ENCODE results near the gene DMAC2. TPM values are rescaled to one million over a fixed set of nuclear protein-coding genes. Genes with fewer than 3 reads are reported as not detected.
"Not testable (repeated sequence)": the region's sequence is repeated elsewhere in the genome, so short reads cannot be mapped to it uniquely, and the experiment has no call there.

The DMAC2 gene
- total RNA-seq, 5 donors from 2014 or later (not counting 1 experiment from before 2014, with no cell fraction given), result 19.5 to 33.9 (median 24.7) TPM

DNA sequence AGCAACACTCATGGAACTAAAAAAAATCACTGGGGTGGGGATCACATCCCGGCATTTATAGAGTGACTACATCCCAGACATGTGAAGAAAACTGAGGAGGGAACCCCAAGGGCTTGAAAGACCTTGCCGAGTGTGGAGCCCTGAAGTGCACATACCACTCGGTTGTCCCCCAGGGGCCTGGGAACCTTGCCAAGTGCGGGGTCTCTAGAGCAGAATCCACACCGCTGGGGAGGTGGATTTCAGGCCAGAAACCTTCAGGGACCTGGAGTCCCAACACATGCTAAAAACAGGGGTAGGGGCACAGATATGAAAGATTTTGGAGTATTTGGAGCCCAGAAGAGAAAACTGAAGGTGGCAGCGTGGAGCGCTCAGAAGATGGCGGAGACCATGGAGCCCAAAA lies 38.5 kb upstream of the DMAC2 start:
- H3K9me3 Mint-ChIP-seq, result no peaks in the 10 kb centered on the region
- Histone ChIP-seq H3K36me3 (ENCODE audit: control insufficient read depth in 2 of 2, extremely low read depth in 1 of 2, insufficient read depth in 1 of 2, low read length in 1 of 2) (no peaks in the 10 kb centered on the region), H3K27ac (ENCODE audit: low read length) (no peak overlapping the region), H3K27me3 (replicated peaks in 1 of 2; ENCODE audit: control insufficient read depth in 2 of 2, extremely low read depth in 1 of 2, insufficient read depth in 2 of 2, low read length in 1 of 2) (peaks cover 5 to 30% of the 10 kb centered on the region in 2 experiments), H3K4me1 (ENCODE audit: control insufficient read depth in 1 of 2, extremely low read depth in 1 of 2, insufficient read depth in 2 of 2, low read length in 2 of 2) (no peaks in the 10 kb centered on the region), H3K4me3 (ENCODE audit: control insufficient read depth in 1 of 2, extremely low read depth in 1 of 2, low read length in 1 of 2) (no peak overlapping the region), H3K9me3 (no peaks in the 10 kb centered on the region)
- no peak overlapping the region for H3K27ac Mint-ChIP-seq
- peaks cover 44 to 49% of the 10 kb centered on the region in 2 donors for H3K27me3 Mint-ChIP-seq
- no peaks in the 10 kb centered on the region for H3K36me3 Mint-ChIP-seq
- ChIA-PET CTCF (no interaction called here), POLR2A (no interaction called here)
- no peaks in the 10 kb centered on the region for H3K4me1 Mint-ChIP-seq
- H3K4me3 Mint-ChIP-seq, result no peak overlapping the region
- WGBS (ENCODE audit: insufficient coverage), result 76% methylated on average over 8 of the region's 8 CpGs
- no peak for ATAC-seq (replicated peaks in 1 of 4)
- no peak for DNase-seq

DNA sequence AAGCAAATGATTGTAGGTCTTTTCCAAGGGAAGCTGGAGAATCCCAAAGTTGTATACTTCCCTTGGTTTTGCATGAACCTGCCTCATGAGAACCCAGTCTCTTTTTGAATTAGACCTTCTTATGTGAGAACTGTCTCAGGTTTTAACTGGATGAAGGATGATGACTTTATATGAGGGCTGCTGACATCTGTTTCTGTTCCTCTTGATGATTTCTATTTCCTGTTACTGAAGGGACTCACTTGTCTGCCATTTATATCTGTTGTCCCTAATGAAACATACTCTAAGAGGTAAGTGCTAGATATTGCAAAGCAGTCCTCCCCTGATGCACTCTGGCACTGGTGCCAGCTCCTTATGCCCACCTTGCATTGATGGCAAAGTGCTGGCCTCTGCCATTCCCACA lies 36.9 kb upstream of the DMAC2 start:
- ChIA-PET CTCF (no interaction called here), POLR2A (interaction anchor here in 1 of 2 donors (0.6 kb wide), 1 partner anchor 242 kb away, joined by 3 read pairs; no protein-coding TSS in a partner anchor)
- Mint-ChIP-seq H3K4me1 (no peaks in the 10 kb centered on the region), H3K27me3 (peaks cover 50 to 54% of the 10 kb centered on the region in 2 donors), H3K36me3 (no peaks in the 10 kb centered on the region), H3K27ac (no peak overlapping the region), H3K4me3 (no peak overlapping the region), H3K9me3 (no peaks in the 10 kb centered on the region)
- no peaks in the 10 kb centered on the region for H3K9me3 ChIP-seq
- no peaks in the 10 kb centered on the region for H3K4me1 ChIP-seq (ENCODE audit: control insufficient read depth in 1 of 2, extremely low read depth in 1 of 2, insufficient read depth in 2 of 2, low read length in 2 of 2)
- no peaks in the 10 kb centered on the region for H3K36me3 ChIP-seq (ENCODE audit: control insufficient read depth in 2 of 2, extremely low read depth in 1 of 2, insufficient read depth in 1 of 2, low read length in 1 of 2)
- no peak overlapping the region for H3K27ac ChIP-seq (ENCODE audit: low read length)
- peaks cover 12 to 20% of the 10 kb centered on the region in 2 experiments for H3K27me3 ChIP-seq (replicated peaks in 1 of 2; ENCODE audit: control insufficient read depth in 2 of 2, extremely low read depth in 1 of 2, insufficient read depth in 2 of 2, low read length in 1 of 2)
- no peak for ATAC-seq (replicated peaks in 1 of 4)
- no peak for DNase-seq
- no peak overlapping the region for H3K4me3 ChIP-seq (ENCODE audit: control insufficient read depth in 1 of 2, extremely low read depth in 1 of 2, low read length in 1 of 2)

DNA sequence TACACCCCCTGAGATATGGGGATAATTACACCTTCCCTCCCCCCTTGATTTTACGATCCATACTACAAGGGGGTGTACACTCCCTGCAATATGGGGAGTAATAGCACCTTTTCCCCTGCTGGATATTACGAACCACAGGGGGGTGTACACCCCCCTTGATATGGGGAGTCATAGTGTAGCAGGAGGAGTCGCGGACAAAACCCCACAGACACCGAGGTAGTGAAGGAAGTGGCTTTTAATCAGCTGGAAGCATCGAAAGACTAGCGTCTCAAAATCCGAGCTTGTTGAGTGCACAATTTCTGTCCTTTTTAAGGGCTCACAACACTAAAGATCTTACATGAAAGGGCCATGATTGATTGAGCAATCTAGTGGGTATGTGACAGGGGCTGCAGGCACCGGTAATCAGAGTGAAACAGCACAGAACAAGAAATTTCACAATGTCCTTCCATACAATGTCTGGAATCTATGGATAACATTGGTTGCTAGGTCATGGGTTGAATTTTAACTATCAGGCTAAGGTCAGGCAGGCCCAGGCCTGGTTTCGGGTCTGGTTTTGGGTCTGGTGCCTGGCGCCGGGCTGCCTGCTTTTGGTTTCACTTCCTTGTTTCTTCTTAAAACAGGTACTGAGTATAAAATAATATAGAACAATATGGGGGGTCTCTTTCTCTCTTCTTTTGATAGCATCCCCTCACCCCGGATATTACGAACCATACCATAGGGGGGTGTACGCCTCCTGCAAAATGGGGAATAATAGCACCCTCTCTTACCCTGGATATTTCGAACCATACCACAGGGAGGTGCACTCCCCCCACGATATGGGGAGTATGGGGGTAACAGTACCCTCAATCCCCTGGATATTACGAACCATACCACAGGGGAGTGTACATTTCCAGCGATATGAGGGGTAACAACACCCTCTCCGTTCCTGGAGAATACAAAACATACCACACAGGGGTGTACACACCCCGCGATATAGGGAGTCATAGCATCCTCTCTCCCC lies 23.8 kb upstream of the DMAC2 start:
- ATAC-seq (replicated peaks in 1 of 4); H3K4me1 ChIP-seq (ENCODE audit: control insufficient read depth in 1 of 2, extremely low read depth in 1 of 2, insufficient read depth in 2 of 2, low read length in 2 of 2); H3K36me3 ChIP-seq (ENCODE audit: control insufficient read depth in 2 of 2, extremely low read depth in 1 of 2, insufficient read depth in 1 of 2, low read length in 1 of 2); POLR2A ChIA-PET; H3K27ac ChIP-seq (ENCODE audit: low read length); CTCF ChIA-PET; H3K36me3 Mint-ChIP-seq; H3K9me3 Mint-ChIP-seq; H3K4me3 ChIP-seq (ENCODE audit: control insufficient read depth in 1 of 2, extremely low read depth in 1 of 2, low read length in 1 of 2); H3K9me3 ChIP-seq: not testable (repeated sequence)
- WGBS (ENCODE audit: insufficient coverage), result 69% methylated on average over 5 of the region's 22 CpGs
- peak in 2 of 35 experiments; percentile 11 to 26 for DNase-seq
- Mint-ChIP-seq H3K4me3 (peak overlapping the region; percentile 32 to 52 (median 34)), H3K27ac (peak overlapping the region; percentile 4 to 5), H3K4me1 (peaks cover 0 to 15% (median 8%) of the 10 kb centered on the region in 3 donors), H3K27me3 (peaks cover 52 to 59% of the 10 kb centered on the region in 2 donors)
- peaks cover 0 to 22% of the 10 kb centered on the region in 2 experiments for H3K27me3 ChIP-seq (replicated peaks in 1 of 2; ENCODE audit: control insufficient read depth in 2 of 2, extremely low read depth in 1 of 2, insufficient read depth in 2 of 2, low read length in 1 of 2)

DNA sequence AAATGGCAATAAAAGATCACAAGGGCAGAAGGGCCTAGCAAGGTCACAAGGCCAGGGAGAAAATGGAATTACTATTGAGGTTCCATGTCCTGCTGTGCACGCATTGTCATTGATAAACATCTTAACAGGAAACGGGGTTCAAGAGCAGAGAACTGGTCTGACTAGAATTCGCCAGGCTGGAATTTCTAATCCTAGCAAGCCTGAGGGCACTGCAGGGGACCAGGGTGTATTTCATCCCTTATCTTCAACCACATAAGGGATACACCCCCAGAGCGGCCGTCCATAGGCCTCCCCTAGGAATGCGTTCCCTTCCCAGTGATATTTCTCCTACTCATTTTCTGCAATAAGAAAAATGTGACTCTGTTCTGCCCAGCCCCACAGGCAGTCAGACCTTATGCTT lies 22.8 kb upstream of the DMAC2 start:
- H3K36me3 ChIP-seq (ENCODE audit: control insufficient read depth in 2 of 2, extremely low read depth in 1 of 2, insufficient read depth in 1 of 2, low read length in 1 of 2), result no peaks in the 10 kb centered on the region
- no peaks in the 10 kb centered on the region for H3K4me1 ChIP-seq (ENCODE audit: control insufficient read depth in 1 of 2, extremely low read depth in 1 of 2, insufficient read depth in 2 of 2, low read length in 2 of 2)
- no peak for ATAC-seq (replicated peaks in 1 of 4)
- no peaks in the 10 kb centered on the region for H3K9me3 ChIP-seq
- Mint-ChIP-seq H3K36me3 (no peaks in the 10 kb centered on the region), H3K9me3 (no peaks in the 10 kb centered on the region), H3K4me1 (peaks cover 6 to 24% (median 14%) of the 10 kb centered on the region in 3 donors), H3K27ac (no peak overlapping the region), H3K27me3 (peaks cover 46 to 51% of the 10 kb centered on the region in 2 donors), H3K4me3 (peak overlapping the region in 1 of 3 donors; percentile 52)
- H3K4me3 ChIP-seq (ENCODE audit: control insufficient read depth in 1 of 2, extremely low read depth in 1 of 2, low read length in 1 of 2), result no peak overlapping the region
- peaks cover 0 to 21% of the 10 kb centered on the region in 2 experiments for H3K27me3 ChIP-seq (replicated peaks in 1 of 2; ENCODE audit: control insufficient read depth in 2 of 2, extremely low read depth in 1 of 2, insufficient read depth in 2 of 2, low read length in 1 of 2)
- H3K27ac ChIP-seq (ENCODE audit: low read length), result no peak overlapping the region
- WGBS (ENCODE audit: insufficient coverage), result 82% methylated on average over 6 of the region's 6 CpGs
- POLR2A ChIA-PET, result no interaction called here
- DNase-seq, result no peak
- CTCF ChIA-PET, result no interaction called here

GRCh38 chr19:41457241-41457640 lies 17.5 kb upstream of the DMAC2 start:
- ChIA-PET CTCF (interaction anchor here (0.6 to 1.5 kb wide), 5 partner anchors 8 to 108 kb away, joined by 3 to 8 read pairs (median 3); no protein-coding TSS in a partner anchor), POLR2A (interaction anchor here in 1 of 2 donors (1.1 kb wide), 1 partner anchor 74 kb away, joined by 4 read pairs; no protein-coding TSS in a partner anchor)
- Histone ChIP-seq H3K27ac (ENCODE audit: low read length) (peak overlapping the region; percentile 29), H3K4me3 (ENCODE audit: control insufficient read depth in 1 of 2, extremely low read depth in 1 of 2, low read length in 1 of 2) (no peak overlapping the region), H3K36me3 (ENCODE audit: control insufficient read depth in 2 of 2, extremely low read depth in 1 of 2, insufficient read depth in 1 of 2, low read length in 1 of 2) (no peaks in the 10 kb centered on the region), H3K4me1 (ENCODE audit: control insufficient read depth in 1 of 2, extremely low read depth in 1 of 2, insufficient read depth in 2 of 2, low read length in 2 of 2) (peaks cover 2% of the 10 kb centered on the region in 2 experiments), H3K27me3 (replicated peaks in 1 of 2; ENCODE audit: control insufficient read depth in 2 of 2, extremely low read depth in 1 of 2, insufficient read depth in 2 of 2, low read length in 1 of 2) (peaks cover 0 to 2% of the 10 kb centered on the region in 2 experiments), H3K9me3 (no peaks in the 10 kb centered on the region)
- Mint-ChIP-seq H3K36me3 (no peaks in the 10 kb centered on the region), H3K27me3 (peaks cover 14 to 17% of the 10 kb centered on the region in 2 donors), H3K27ac (peak overlapping the region; percentile 72 to 82), H3K9me3 (no peaks in the 10 kb centered on the region), H3K4me1 (peaks cover 15 to 34% (median 28%) of the 10 kb centered on the region in 3 donors), H3K4me3 (peak overlapping the region in 2 of 3 donors; percentile 17 to 46)
- ATAC-seq (replicated peaks in 1 of 4) (peak; percentile 80 to 99 (median 84)), DNase-seq (peak in 1 of 35 experiments; percentile 38)
- no CpG with 5 or more reads among the region's 1 CpG for WGBS (ENCODE audit: insufficient coverage)

- ChIA-PET CTCF (interaction anchor here (0.9 to 1.5 kb wide), 2 partner anchors 9 to 98 kb away, joined by 3 to 4 read pairs; no protein-coding TSS in a partner anchor), POLR2A (interaction anchor here (0.6 to 1.1 kb wide), 4 partner anchors 75 to 1198 kb away, joined by 3 to 4 read pairs (median 3); no protein-coding TSS in a partner anchor)
- H3K27ac ChIP-seq (ENCODE audit: low read length), result no peak overlapping the region
- peaks cover 2% of the 10 kb centered on the region in 2 experiments for H3K4me1 ChIP-seq (ENCODE audit: control insufficient read depth in 1 of 2, extremely low read depth in 1 of 2, insufficient read depth in 2 of 2, low read length in 2 of 2)
- no peaks in the 10 kb centered on the region for H3K36me3 ChIP-seq (ENCODE audit: control insufficient read depth in 2 of 2, extremely low read depth in 1 of 2, insufficient read depth in 1 of 2, low read length in 1 of 2)
- DNase-seq, result no peak
- no peaks in the 10 kb centered on the region for H3K36me3 Mint-ChIP-seq
- no peaks in the 10 kb centered on the region for H3K9me3 ChIP-seq
- ATAC-seq (replicated peaks in 1 of 4), result no peak
- H3K27ac Mint-ChIP-seq, result no peak overlapping the region
- 73% methylated on average over 2 of the region's 7 CpGs for WGBS (ENCODE audit: insufficient coverage)
- H3K9me3 Mint-ChIP-seq, result no peaks in the 10 kb centered on the region
- no peak overlapping the region for H3K4me3 ChIP-seq (ENCODE audit: control insufficient read depth in 1 of 2, extremely low read depth in 1 of 2, low read length in 1 of 2)
- peaks cover 15 to 34% (median 28%) of the 10 kb centered on the region in 3 donors for H3K4me1 Mint-ChIP-seq
- H3K27me3 Mint-ChIP-seq, result peaks cover 11 to 13% of the 10 kb centered on the region in 2 donors
- peak overlapping the region in 2 of 3 donors; percentile 25 to 46 for H3K4me3 Mint-ChIP-seq
- H3K27me3 ChIP-seq (replicated peaks in 1 of 2; ENCODE audit: control insufficient read depth in 2 of 2, extremely low read depth in 1 of 2, insufficient read depth in 2 of 2, low read length in 1 of 2), result peaks cover 0 to 2% of the 10 kb centered on the region in 2 experiments
Measured at GRCh38 chr19:41456342-41456918, 16.7 kb upstream of the DMAC2 start.

Data from T-cell (primary cell).